Stomach (tissue), 4 donors: Measurements from ENCODE around the gene SLC16A5.

Source experiments
- CTCF ChIP-seq, 7 experiments: fragments of 450-650 bp in 4 of 7; fragments of 200-600 bp in 3 of 7; sonication (generic) in 3 of 7; IDR thresholded peaks; one replicate each; pipeline ENCODE4 v1.5.1; 2016 to 2019; ENCODE audit warnings: antibody characterized with exemption in 7 of 7, control low read depth in 2 of 7, mild to moderate bottlenecking in 1 of 7
- EP300 ChIP-seq: sonication (generic); formaldehyde crosslinking; IDR thresholded peaks from one replicate; pipeline ENCODE4 v1.6.1; 2017; ENCODE audit warnings: antibody characterized with exemption
- POLR2A ChIP-seq, 4 donors: fragments of 450-650 bp; IDR thresholded peaks; one replicate each; pipeline ENCODE4 v1.6.1; 2016; ENCODE audit warnings: antibody characterized with exemption in 4 of 4, control low read depth in 2 of 4, mild to moderate bottlenecking in 1 of 4, moderate library complexity in 1 of 4
- POLR2AphosphoS5 ChIP-seq, 3 donors: sonication (generic); formaldehyde crosslinking; IDR thresholded peaks; one replicate each; pipeline ENCODE4 v1.6.1; 2016; ENCODE audit warnings: antibody characterized with exemption in 3 of 3

GRCh38 chr17:75064460-75064859, 23.3 kb upstream of the SLC16A5 start:
- TF ChIP-seq POLR2A (IDR thresholded peaks at IDR 0.05) (no peak), CTCF (IDR thresholded peaks at IDR 0.05) (no peak), POLR2AphosphoS5 (IDR thresholded peaks at IDR 0.05) (no peak), EP300 (no peak)
